Measurements from ENCODE around the gene SMARCC1.
"Not testable (repeated sequence)": the region's sequence is repeated elsewhere in the genome, so short reads cannot be mapped to it uniquely, and the experiment has no call there.

DNA sequence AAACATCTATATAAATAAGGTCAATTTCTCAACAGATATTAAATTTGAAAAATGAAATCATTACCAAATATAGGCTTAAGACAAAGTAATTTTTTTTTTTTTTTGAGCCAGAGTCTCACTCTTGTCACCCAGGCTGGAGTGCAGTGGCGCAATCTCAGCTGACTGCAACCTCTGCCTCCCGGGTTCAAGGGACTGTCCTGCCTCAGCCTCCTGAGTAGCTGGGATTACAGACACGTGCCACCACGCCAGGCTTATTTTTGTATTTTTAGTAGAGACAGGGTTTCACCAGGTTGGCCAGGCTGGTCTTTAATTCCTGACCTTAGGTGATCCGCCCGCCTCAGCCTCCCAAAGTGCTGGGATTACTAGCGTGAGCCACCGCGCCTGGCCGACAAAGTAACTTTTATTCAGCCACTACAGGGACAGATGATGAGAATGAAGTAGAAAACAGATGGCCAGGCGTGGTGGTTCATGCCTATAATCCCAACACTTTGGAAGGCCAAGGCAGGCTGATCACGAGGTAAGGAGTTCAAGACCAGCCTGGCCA is 30.8 kb downstream of the SMARCC1 start:
- TF ChIP-seq, protein P1, sequence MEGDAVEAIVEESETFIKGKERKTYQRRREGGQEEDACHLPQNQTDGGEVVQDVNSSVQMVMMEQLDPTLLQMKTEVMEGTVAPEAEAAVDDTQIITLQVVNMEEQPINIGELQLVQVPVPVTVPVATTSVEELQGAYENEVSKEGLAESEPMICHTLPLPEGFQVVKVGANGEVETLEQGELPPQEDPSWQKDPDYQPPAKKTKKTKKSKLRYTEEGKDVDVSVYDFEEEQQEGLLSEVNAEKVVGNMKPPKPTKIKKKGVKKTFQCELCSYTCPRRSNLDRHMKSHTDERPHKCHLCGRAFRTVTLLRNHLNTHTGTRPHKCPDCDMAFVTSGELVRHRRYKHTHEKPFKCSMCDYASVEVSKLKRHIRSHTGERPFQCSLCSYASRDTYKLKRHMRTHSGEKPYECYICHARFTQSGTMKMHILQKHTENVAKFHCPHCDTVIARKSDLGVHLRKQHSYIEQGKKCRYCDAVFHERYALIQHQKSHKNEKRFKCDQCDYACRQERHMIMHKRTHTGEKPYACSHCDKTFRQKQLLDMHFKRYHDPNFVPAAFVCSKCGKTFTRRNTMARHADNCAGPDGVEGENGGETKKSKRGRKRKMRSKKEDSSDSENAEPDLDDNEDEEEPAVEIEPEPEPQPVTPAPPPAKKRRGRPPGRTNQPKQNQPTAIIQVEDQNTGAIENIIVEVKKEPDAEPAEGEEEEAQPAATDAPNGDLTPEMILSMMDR (conservative IDR thresholded peaks at IDR 0.05; ENCODE audit: low read length): not testable (repeated sequence)
- not testable (repeated sequence) for TF ChIP-seq EZH2phosphoT487 (IDR thresholded peaks at IDR 0.05; ENCODE audit: borderline replicate concordance)

All from Loucy (cell line).